OCI-LY1 (cell line): Measurements from ENCODE around the gene USP47.

Source experiments
- CTCF ChIP-seq: fragments of 200-600 bp; sonication (generic), shearing (Covaris generic); IDR thresholded peaks from 2 replicates; pipeline ENCODE4 v1.5.1; 2017; ENCODE audit warnings: mild to moderate bottlenecking, antibody characterized with exemption, low read length, moderate library complexity, mixed read lengths
- EZH2 ChIP-seq: fragments of 200-600 bp; sonication (generic), shearing (Covaris generic); IDR thresholded peaks from 2 replicates; pipeline ENCODE4 v1.8.0; 2017; ENCODE audit warnings: borderline replicate concordance, mixed run types, mild to moderate bottlenecking, antibody characterized with exemption, low read length, moderate library complexity, mixed read lengths

GRCh38 chr11:11916981-11917399, 75.2 kb downstream of the USP47 start:
- no peak for TF ChIP-seq CTCF
- TF ChIP-seq EZH2 = no peak
